Activated CD4-positive, CD25-positive, alpha-beta regulatory T cell treated with anti-CD3 and anti-CD28 coated beads, Interleukin-2, amount 50 U/mL, for 24 hours (primary cell): ENCODE results near the gene GPX5.
"Not testable (repeated sequence)": the region's sequence is repeated elsewhere in the genome, so short reads cannot be mapped to it uniquely, and the experiment has no call there.

Experiments used
- ATAC-seq, 2 donors: fragments of 150-1000 bp; cut with Tn5 transposase; one replicate each; pipeline ENCODE4 v1.10.0; 2021; ENCODE audit warnings: mild to moderate bottlenecking in 1 of 2, moderate library complexity in 1 of 2

The GPX5 gene

GRCh38 chr6:28515676-28516075 lies 10.0 kb upstream of the GPX5 start, which contains the start of gene GPX6:
Gene GPX6 (minus strand): TSS chr6:28515793. CDS start chr6:28515743, 50 bp downstream.
- ATAC-seq: no peak

- no peak for ATAC-seq
Observed at GRCh38 chr6:28517964-28518363, 7.7 kb upstream of the GPX5 start.

GRCh38 chr6:28522594-28523240 lies 3.0 kb upstream of the GPX5 start:
- ATAC-seq: no peak

- no peak for ATAC-seq
Observed at GRCh38 chr6:28523241-28523622, 2.4 kb upstream of the GPX5 start.

- ATAC-seq: no peak
Observed at GRCh38 chr6:28530777-28531176, 5.1 kb downstream of the GPX5 start.

- ATAC-seq: no peak
Observed at GRCh38 chr6:28531479-28532128, 5.9 kb downstream of the GPX5 start.

- no peak for ATAC-seq
Observed at GRCh38 chr6:28534306-28534705, 8.6 kb downstream of the GPX5 start.

- ATAC-seq: no peak
Observed at GRCh38 chr6:28534875-28535274, 9.2 kb downstream of the GPX5 start.

- ATAC-seq: no peak
Observed at GRCh38 chr6:28537065-28537464, 11.4 kb downstream of the GPX5 start.

- ATAC-seq: peak; percentile 41 to 45
Observed at GRCh38 chr6:28537509-28538140, 11.9 kb downstream of the GPX5 start.

- no peak for ATAC-seq
Observed at GRCh38 chr6:28541996-28542395, 16.3 kb downstream of the GPX5 start.

- ATAC-seq: peak; percentile 71 to 74
Observed at GRCh38 chr6:28542440-28543296, 17.0 kb downstream of the GPX5 start.

- ATAC-seq: no peak
Observed at GRCh38 chr6:28543651-28544610, 18.2 kb downstream of the GPX5 start.

GRCh38 chr6:28545955-28546354 lies 20.3 kb downstream of the GPX5 start:
- ATAC-seq: no peak

GRCh38 chr6:28547003-28547402 lies 21.3 kb downstream of the GPX5 start:
- ATAC-seq: not testable (repeated sequence)

- ATAC-seq: no peak
Observed at GRCh38 chr6:28551891-28552666, 26.4 kb downstream of the GPX5 start.

- ATAC-seq: no peak
Observed at GRCh38 chr6:28553384-28553985, 27.8 kb downstream of the GPX5 start.

GRCh38 chr6:28553986-28554881 lies 28.6 kb downstream of the GPX5 start:
- ATAC-seq: no peak

- ATAC-seq: no peak
Observed at GRCh38 chr6:28555136-28555535, 29.5 kb downstream of the GPX5 start.

- no peak for ATAC-seq
Observed at GRCh38 chr6:28558629-28559028, 32.9 kb downstream of the GPX5 start.
